ENCODE measurements around the gene LTO1. TPM values are rescaled to one million over a fixed set of nuclear protein-coding genes. Genes with fewer than 3 reads are reported as not detected.
"Not testable (repeated sequence)": the region's sequence is repeated elsewhere in the genome, so short reads cannot be mapped to it uniquely, and the experiment has no call there.

Gene LTO1
- total RNA-seq, 1 experiment from 2014 or later: 37.5 TPM

DNA sequence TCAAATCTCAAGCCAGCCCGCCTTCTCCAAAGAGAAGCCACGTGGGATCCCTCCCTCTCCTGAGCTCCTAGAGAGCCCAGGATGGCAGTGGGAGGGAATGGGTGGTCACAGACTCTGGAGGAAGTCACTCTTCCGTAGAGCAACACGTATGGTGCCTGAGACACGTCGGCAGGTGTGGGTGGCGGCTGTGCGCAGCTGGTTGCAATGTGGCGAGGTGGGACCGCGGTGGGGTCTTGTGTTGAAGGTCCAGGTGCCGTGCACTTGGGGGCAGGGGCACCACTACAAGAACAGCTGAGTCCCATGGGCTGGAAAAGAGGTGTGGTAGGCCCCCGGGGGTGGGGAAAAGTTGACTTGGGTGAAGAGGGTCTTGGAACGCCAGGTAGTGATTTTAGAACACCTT lies 47.6 kb downstream of the LTO1 start:
- DNase-seq (no peak), ATAC-seq (no peak)
- ChIA-PET CTCF (no interaction called here), POLR2A (ENCODE audit: unreplicated experiment) (no interaction called here)
- Histone ChIP-seq H3K36me3 (ENCODE audit: low read depth, low read length) (no peaks in the 10 kb centered on the region), H3K27me3 (ENCODE audit: low read length) (no peaks in the 10 kb centered on the region), H3K4me1 (ENCODE audit: insufficient read depth, low read length) (no peaks in the 10 kb centered on the region), H3F3A (ENCODE audit: low read length, unreplicated experiment) (no peaks in the 10 kb centered on the region), H3K4me2 (ENCODE audit: low read length) (no peak overlapping the region), H3K4me3 (ENCODE audit: low read length) (no peak overlapping the region), H3K9me2 (replicated peaks; ENCODE audit: low read length) (no peaks in the 10 kb centered on the region), H3K79me2 (ENCODE audit: low read length) (no peaks in the 10 kb centered on the region), H3K9me3 (ENCODE audit: low read length) (no peaks in the 10 kb centered on the region), H4K20me1 (ENCODE audit: low read length) (no peaks in the 10 kb centered on the region), H3K27ac (ENCODE audit: low read length) (no peak overlapping the region), H2AFZ (ENCODE audit: low read length) (no peak overlapping the region), H3K9ac (ENCODE audit: low read length) (no peak overlapping the region)
- no TSS peak for BruUV-seq (replicated peaks)
- TF ChIP-seq EZH2phosphoT487 (IDR thresholded peaks at IDR 0.05; ENCODE audit: borderline replicate concordance, low read length) (no peak), EZH2 (IDR thresholded peaks at IDR 0.05; ENCODE audit: low read length, unreplicated experiment) (no peak)
- TF ChIP-seq, protein P1, sequence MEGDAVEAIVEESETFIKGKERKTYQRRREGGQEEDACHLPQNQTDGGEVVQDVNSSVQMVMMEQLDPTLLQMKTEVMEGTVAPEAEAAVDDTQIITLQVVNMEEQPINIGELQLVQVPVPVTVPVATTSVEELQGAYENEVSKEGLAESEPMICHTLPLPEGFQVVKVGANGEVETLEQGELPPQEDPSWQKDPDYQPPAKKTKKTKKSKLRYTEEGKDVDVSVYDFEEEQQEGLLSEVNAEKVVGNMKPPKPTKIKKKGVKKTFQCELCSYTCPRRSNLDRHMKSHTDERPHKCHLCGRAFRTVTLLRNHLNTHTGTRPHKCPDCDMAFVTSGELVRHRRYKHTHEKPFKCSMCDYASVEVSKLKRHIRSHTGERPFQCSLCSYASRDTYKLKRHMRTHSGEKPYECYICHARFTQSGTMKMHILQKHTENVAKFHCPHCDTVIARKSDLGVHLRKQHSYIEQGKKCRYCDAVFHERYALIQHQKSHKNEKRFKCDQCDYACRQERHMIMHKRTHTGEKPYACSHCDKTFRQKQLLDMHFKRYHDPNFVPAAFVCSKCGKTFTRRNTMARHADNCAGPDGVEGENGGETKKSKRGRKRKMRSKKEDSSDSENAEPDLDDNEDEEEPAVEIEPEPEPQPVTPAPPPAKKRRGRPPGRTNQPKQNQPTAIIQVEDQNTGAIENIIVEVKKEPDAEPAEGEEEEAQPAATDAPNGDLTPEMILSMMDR (conservative IDR thresholded peaks at IDR 0.05; ENCODE audit: low read depth, low read length): no peak
- intact Hi-C loops (cut with micrococcal nuclease): no loop called here

DNA sequence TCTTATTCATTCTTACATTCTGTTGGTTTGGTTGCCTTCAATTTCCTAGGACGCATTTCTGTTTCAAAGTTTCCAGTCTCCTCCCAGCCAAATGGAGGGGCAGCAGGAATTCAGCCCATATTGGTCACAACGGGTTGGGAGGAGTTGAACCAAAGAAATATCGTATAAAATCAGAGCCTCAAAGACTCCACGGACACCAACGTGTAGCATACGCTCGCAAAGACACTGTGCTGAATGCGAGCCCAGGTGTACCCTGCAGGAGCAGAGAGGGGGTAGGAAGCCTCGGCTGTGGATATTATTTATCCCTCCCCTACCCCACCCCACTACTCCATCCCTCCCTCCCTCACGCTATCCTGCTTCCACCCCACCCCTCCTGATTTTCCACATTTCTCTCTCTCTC lies 49.7 kb downstream of the LTO1 start:
- CTCF ChIA-PET: no interaction called here
- Histone ChIP-seq H3K9me3 (ENCODE audit: low read length) (no peaks in the 10 kb centered on the region), H2AFZ (ENCODE audit: low read length) (no peak overlapping the region), H3K27me3 (ENCODE audit: low read length) (no peaks in the 10 kb centered on the region), H3K4me1 (ENCODE audit: insufficient read depth, low read length) (no peaks in the 10 kb centered on the region), H3K9ac (ENCODE audit: low read length) (no peak overlapping the region), H3K36me3 (ENCODE audit: low read depth, low read length) (no peaks in the 10 kb centered on the region), H3K4me2 (ENCODE audit: low read length) (no peak overlapping the region), H3K27ac (ENCODE audit: low read length) (no peak overlapping the region), H3F3A (ENCODE audit: low read length, unreplicated experiment) (no peaks in the 10 kb centered on the region), H3K4me3 (ENCODE audit: low read length) (no peak overlapping the region), H4K20me1 (ENCODE audit: low read length) (no peaks in the 10 kb centered on the region), H3K79me2 (ENCODE audit: low read length) (no peaks in the 10 kb centered on the region), H3K9me2 (replicated peaks; ENCODE audit: low read length) (no peaks in the 10 kb centered on the region)
- TF ChIP-seq EZH2phosphoT487 (IDR thresholded peaks at IDR 0.05; ENCODE audit: borderline replicate concordance, low read length): no peak
- POLR2A ChIA-PET (ENCODE audit: unreplicated experiment): no interaction called here
- DNase-seq (no peak), ATAC-seq (no peak)
- no TSS peak for BruUV-seq (replicated peaks)
- intact Hi-C loops (cut with micrococcal nuclease): no loop called here

GRCh38 chr11:69624293-69624692 lies 50.9 kb downstream of the LTO1 start:
- TF ChIP-seq, protein P1 (conservative IDR thresholded peaks at IDR 0.05; ENCODE audit: low read depth, low read length): no peak
- TF ChIP-seq EZH2phosphoT487 (IDR thresholded peaks at IDR 0.05; ENCODE audit: borderline replicate concordance, low read length) (no peak), EZH2 (IDR thresholded peaks at IDR 0.05; ENCODE audit: low read length, unreplicated experiment) (no peak)
- Histone ChIP-seq H2AFZ (ENCODE audit: low read length) (no peak overlapping the region), H3K36me3 (ENCODE audit: low read depth, low read length) (no peaks in the 10 kb centered on the region), H3K27ac (ENCODE audit: low read length) (no peak overlapping the region), H3K9ac (ENCODE audit: low read length) (no peak overlapping the region), H3K9me2 (replicated peaks; ENCODE audit: low read length) (no peaks in the 10 kb centered on the region), H4K20me1 (ENCODE audit: low read length) (no peaks in the 10 kb centered on the region), H3K4me3 (ENCODE audit: low read length) (no peak overlapping the region), H3K27me3 (ENCODE audit: low read length) (no peaks in the 10 kb centered on the region), H3K4me2 (ENCODE audit: low read length) (no peak overlapping the region), H3K4me1 (ENCODE audit: insufficient read depth, low read length) (no peaks in the 10 kb centered on the region), H3F3A (ENCODE audit: low read length, unreplicated experiment) (no peaks in the 10 kb centered on the region), H3K79me2 (ENCODE audit: low read length) (no peaks in the 10 kb centered on the region), H3K9me3 (ENCODE audit: low read length) (no peaks in the 10 kb centered on the region)
- intact Hi-C loops (cut with micrococcal nuclease): no loop called here
- BruUV-seq (replicated peaks): no TSS peak
- DNase-seq (no peak), ATAC-seq (no peak)
- POLR2A ChIA-PET (ENCODE audit: unreplicated experiment): no interaction called here
- CTCF ChIA-PET: no interaction called here

- BruUV-seq (replicated peaks); POLR2A ChIA-PET (ENCODE audit: unreplicated experiment): not testable (repeated sequence)
- CTCF ChIA-PET: interaction anchor here (0.7 kb wide), 1 partner anchor 533 kb away, joined by 4 read pairs; no protein-coding TSS in a partner anchor
Measured at GRCh38 chr11:69622097-69622681, 53.0 kb downstream of the LTO1 start.

More at GRCh38 chr11:69622097-69622681, 53.0 kb downstream of the LTO1 start:
- intact Hi-C loops (cut with micrococcal nuclease); H3K79me2 ChIP-seq (ENCODE audit: low read length); H3K4me3 ChIP-seq (ENCODE audit: low read length); DNase-seq; H4K20me1 ChIP-seq (ENCODE audit: low read length); H2AFZ ChIP-seq (ENCODE audit: low read length); H3K27me3 ChIP-seq (ENCODE audit: low read length); ATAC-seq; H3K9me2 ChIP-seq (replicated peaks; ENCODE audit: low read length); H3K4me2 ChIP-seq (ENCODE audit: low read length); H3K27ac ChIP-seq (ENCODE audit: low read length); H3K9me3 ChIP-seq (ENCODE audit: low read length); H3K9ac ChIP-seq (ENCODE audit: low read length); H3F3A ChIP-seq (ENCODE audit: low read length, unreplicated experiment); H3K4me1 ChIP-seq (ENCODE audit: insufficient read depth, low read length); H3K36me3 ChIP-seq (ENCODE audit: low read depth, low read length): not testable (repeated sequence)

Data from PC-3 (cell line).